ENCODE measurements around the gene PITPNC1.
"Not testable (repeated sequence)": the region's sequence is repeated elsewhere in the genome, so short reads cannot be mapped to it uniquely, and the experiment has no call there.

Gene PITPNC1

GRCh38 chr17:67491009-67491680 lies 114.1 kb downstream of the PITPNC1 start:
- no peak for DNase-seq

GRCh38 chr17:67491681-67492024 lies 114.6 kb downstream of the PITPNC1 start:
- DNase-seq = no peak

- DNase-seq = no peak
Observed at GRCh38 chr17:67492251-67492740, 115.2 kb downstream of the PITPNC1 start.

GRCh38 chr17:67492824-67493517 lies 115.9 kb downstream of the PITPNC1 start:
- no peak for DNase-seq

GRCh38 chr17:67493812-67494211 lies 116.7 kb downstream of the PITPNC1 start:
- DNase-seq = no peak

- DNase-seq = not testable (repeated sequence)
Observed at GRCh38 chr17:67495534-67495933, 118.5 kb downstream of the PITPNC1 start.

- no peak for DNase-seq
Observed at GRCh38 chr17:67496286-67496685, 119.2 kb downstream of the PITPNC1 start.

GRCh38 chr17:67499685-67500084 lies 122.6 kb downstream of the PITPNC1 start:
- no peak for DNase-seq

- DNase-seq = no peak
Observed at GRCh38 chr17:67500261-67500660, 123.2 kb downstream of the PITPNC1 start.

GRCh38 chr17:67500677-67501300 lies 123.7 kb downstream of the PITPNC1 start:
- DNase-seq = no peak

- no peak for DNase-seq
Observed at GRCh38 chr17:67502151-67502550, 125.1 kb downstream of the PITPNC1 start.

- peak; percentile 35 for DNase-seq
Observed at GRCh38 chr17:67503184-67503583, 126.1 kb downstream of the PITPNC1 start.

GRCh38 chr17:67503739-67504138 lies 126.7 kb downstream of the PITPNC1 start:
- no peak for DNase-seq

- no peak for DNase-seq
Observed at GRCh38 chr17:67504182-67504581, 127.1 kb downstream of the PITPNC1 start.

GRCh38 chr17:67506966-67507365 lies 129.9 kb downstream of the PITPNC1 start:
- no peak for DNase-seq

- DNase-seq = no peak
Observed at GRCh38 chr17:67509390-67510287, 132.6 kb downstream of the PITPNC1 start.

GRCh38 chr17:67511012-67511411 lies 133.9 kb downstream of the PITPNC1 start:
- no peak for DNase-seq

- no peak for DNase-seq
Observed at GRCh38 chr17:67511804-67512203, 134.7 kb downstream of the PITPNC1 start.

- no peak for DNase-seq
Observed at GRCh38 chr17:67514998-67515397, 137.9 kb downstream of the PITPNC1 start.

GRCh38 chr17:67515490-67516083 lies 138.5 kb downstream of the PITPNC1 start:
- no peak for DNase-seq

- not testable (repeated sequence) for DNase-seq
Observed at GRCh38 chr17:67516571-67516970, 139.5 kb downstream of the PITPNC1 start.

- no peak for DNase-seq
Observed at GRCh38 chr17:67517325-67517724, 140.2 kb downstream of the PITPNC1 start.

- DNase-seq = no peak
Observed at GRCh38 chr17:67518876-67519275, 141.8 kb downstream of the PITPNC1 start.

Data from activated naive CD4-positive, alpha-beta T cell treated with Interleukin-2 at 50 U/mL for 16 hours (primary cell).